ENCODE data around the gene KCNMA1. TPM values are rescaled to one million over a fixed set of nuclear protein-coding genes. Genes with fewer than 3 reads are reported as not detected.

KCNMA1 gene
- total RNA-seq, 8 experiments from 2014 or later, result 4.3 to 81.4 (median 17.3) TPM

- ATAC-seq (replicated peaks in 6 of 8), result no peak
- Histone ChIP-seq H3K4me3 (no peak overlapping the region), H3K27ac (no peak overlapping the region), H3K4me1 (replicated peaks in 1 of 2) (peaks cover 5% of the 10 kb centered on the region in 2 donors)
- whole genome bisulfite sequencing, 10 experiments, result 43 to 100% (median 72%) methylated on average over 1 to 2 of the region's 2 CpGs; no CpG with 5 or more reads in 5 of the 10 experiments
- in situ Hi-C loops (cut with MboI; ENCODE audit: low pct_unique_long_range_greater_than_20kb in 2 of 9, low sequenced_read_pairs in 9 of 9, unreplicated experiment in 9 of 9), result no loop called here
Observed at GRCh38 chr10:77220150-77220549, 417.5 kb downstream of the KCNMA1 start.

- ATAC-seq (replicated peaks in 6 of 8), result no peak
- Histone ChIP-seq H3K4me1 (replicated peaks in 1 of 2) (peaks cover 2 to 5% of the 10 kb centered on the region in 2 donors), H3K27ac (no peak overlapping the region), H3K4me3 (no peak overlapping the region)
- in situ Hi-C loops (cut with MboI; ENCODE audit: low pct_unique_long_range_greater_than_20kb in 2 of 9, low sequenced_read_pairs in 9 of 9, unreplicated experiment in 9 of 9), result no loop called here
- WGBS, 10 experiments, result 14 to 100% (median 74%) methylated on average over 1 to 3 of the region's 6 CpGs; no CpG with 5 or more reads in 4 of the 10 experiments
Observed at GRCh38 chr10:77219046-77219445, 418.6 kb downstream of the KCNMA1 start.

- in situ Hi-C loops (cut with MboI; ENCODE audit: low pct_unique_long_range_greater_than_20kb in 2 of 9, low sequenced_read_pairs in 9 of 9, unreplicated experiment in 9 of 9), result no loop called here
- no peak overlapping the region for H3K27ac ChIP-seq
- ATAC-seq (replicated peaks in 6 of 8), result no peak
- no peak overlapping the region for H3K4me3 ChIP-seq
- WGBS, 10 experiments, result 40 to 100% (median 65%) methylated on average over 1 of the region's 1 CpG; no CpG with 5 or more reads in 4 of the 10 experiments
- no peaks in the 10 kb centered on the region for H3K4me1 ChIP-seq (replicated peaks in 1 of 2)
Observed at GRCh38 chr10:77214799-77215198, 422.8 kb downstream of the KCNMA1 start.

- in situ Hi-C loops (cut with MboI; ENCODE audit: low pct_unique_long_range_greater_than_20kb in 2 of 9, low sequenced_read_pairs in 9 of 9, unreplicated experiment in 9 of 9), result no loop called here
- ATAC-seq (replicated peaks in 6 of 8), result no peak
- WGBS, 10 experiments, result 43 to 100% (median 91%) methylated on average over 2 to 5 of the region's 5 CpGs
- no peak overlapping the region for H3K4me3 ChIP-seq
- H3K27ac ChIP-seq, result no peak overlapping the region
- no peaks in the 10 kb centered on the region for H3K4me1 ChIP-seq (replicated peaks in 1 of 2)
Observed at GRCh38 chr10:77212632-77213031, 425.0 kb downstream of the KCNMA1 start.

DNA sequence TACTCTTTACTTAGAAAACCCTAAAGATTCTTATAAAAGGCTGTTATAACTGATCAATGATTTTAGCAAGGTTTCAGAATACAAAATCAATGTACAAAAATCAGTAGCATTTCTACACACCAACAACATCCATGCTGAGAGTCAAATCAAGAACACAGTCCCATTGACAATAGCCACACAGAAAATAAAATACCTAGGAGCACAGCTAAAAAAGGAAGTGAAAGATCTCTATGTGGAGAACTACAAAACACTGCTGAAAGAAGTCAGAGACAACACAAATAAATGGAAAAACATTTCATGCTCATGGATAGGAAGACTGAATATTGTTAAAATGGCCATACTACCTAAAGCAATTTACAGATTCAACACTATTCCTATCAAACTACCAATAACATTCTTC is 427.0 kb downstream of the KCNMA1 start:
- Histone ChIP-seq H3K4me1 (replicated peaks in 1 of 2) (no peaks in the 10 kb centered on the region), H3K27ac (no peak overlapping the region), H3K4me3 (no peak overlapping the region)
- no peak for ATAC-seq (replicated peaks in 6 of 8)
- in situ Hi-C loops (cut with MboI; ENCODE audit: low pct_unique_long_range_greater_than_20kb in 2 of 9, low sequenced_read_pairs in 9 of 9, unreplicated experiment in 9 of 9), result no loop called here

- Histone ChIP-seq H3K4me3 (no peak overlapping the region), H3K4me1 (replicated peaks in 1 of 2) (no peaks in the 10 kb centered on the region), H3K27ac (no peak overlapping the region)
- ATAC-seq (replicated peaks in 6 of 8), result no peak
- in situ Hi-C loops (cut with MboI; ENCODE audit: low pct_unique_long_range_greater_than_20kb in 2 of 9, low sequenced_read_pairs in 9 of 9, unreplicated experiment in 9 of 9), result no loop called here
- WGBS, 10 experiments, result 73 to 100% (median 82%) methylated on average over 1 to 2 of the region's 2 CpGs; no CpG with 5 or more reads in 6 of the 10 experiments
Observed at GRCh38 chr10:77208684-77209256, 428.8 kb downstream of the KCNMA1 start.

DNA sequence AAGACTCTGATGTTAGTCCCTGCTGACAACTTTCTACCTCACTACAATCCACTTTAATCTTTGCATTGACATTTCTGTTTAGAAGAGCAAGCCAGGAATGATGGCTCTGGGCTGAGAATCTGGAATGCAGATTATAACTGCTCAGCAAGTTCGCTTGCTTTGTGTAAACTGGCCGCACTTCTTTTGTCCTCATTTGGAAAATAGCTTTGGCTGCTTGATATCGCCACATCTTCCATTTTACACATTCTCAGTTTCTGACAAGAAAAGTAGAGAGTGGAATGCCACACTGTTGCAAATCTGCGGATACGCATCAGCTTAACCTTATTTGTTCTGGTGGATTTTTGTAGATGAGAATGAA is 429.8 kb downstream of the KCNMA1 start:
- WGBS, 10 experiments, result 50 to 100% (median 95%) methylated on average over 2 to 5 of the region's 5 CpGs; no CpG with 5 or more reads in 3 of the 10 experiments
- H3K4me3 ChIP-seq, result no peak overlapping the region

GRCh38 chr10:77207182-77207827 is 430.3 kb downstream of the KCNMA1 start:
- H3K4me3 ChIP-seq, result no peak overlapping the region
- in situ Hi-C loops (cut with MboI; ENCODE audit: low pct_unique_long_range_greater_than_20kb in 2 of 9, low sequenced_read_pairs in 9 of 9, unreplicated experiment in 9 of 9), result no loop called here
- ATAC-seq (replicated peaks in 6 of 8), result no peak
- WGBS, 10 experiments, result 70 to 97% (median 80%) methylated on average over 1 to 4 of the region's 4 CpGs; no CpG with 5 or more reads in 1 of the 10 experiments
- H3K4me1 ChIP-seq (replicated peaks in 1 of 2), result no peaks in the 10 kb centered on the region
- H3K27ac ChIP-seq, result no peak overlapping the region

More for the DNA sequence above, 429.8 kb downstream of the KCNMA1 start:
- no peak overlapping the region for H3K27ac ChIP-seq
- peak in 1 of 8 experiments; percentile 20 for ATAC-seq (replicated peaks in 6 of 8)
- H3K4me1 ChIP-seq (replicated peaks in 1 of 2), result no peaks in the 10 kb centered on the region
- in situ Hi-C loops (cut with MboI; ENCODE audit: low pct_unique_long_range_greater_than_20kb in 2 of 9, low sequenced_read_pairs in 9 of 9, unreplicated experiment in 9 of 9), result no loop called here

GRCh38 chr10:77205135-77205534 is 432.5 kb downstream of the KCNMA1 start:
- in situ Hi-C loops (cut with MboI; ENCODE audit: low pct_unique_long_range_greater_than_20kb in 2 of 9, low sequenced_read_pairs in 9 of 9, unreplicated experiment in 9 of 9), result no loop called here
- 40 to 100% (median 73%) methylated on average over 1 to 2 of the region's 2 CpGs; no CpG with 5 or more reads in 1 of the 10 experiments for WGBS, 10 experiments
- ATAC-seq (replicated peaks in 6 of 8), result no peak
- H3K4me3 ChIP-seq, result no peak overlapping the region
- H3K4me1 ChIP-seq (replicated peaks in 1 of 2), result peaks cover 0 to 7% of the 10 kb centered on the region in 2 donors
- H3K27ac ChIP-seq, result no peak overlapping the region

- in situ Hi-C loops (cut with MboI; ENCODE audit: low pct_unique_long_range_greater_than_20kb in 2 of 9, low sequenced_read_pairs in 9 of 9, unreplicated experiment in 9 of 9), result no loop called here
- no peak overlapping the region for H3K27ac ChIP-seq
- WGBS, 10 experiments, result 17 to 80% (median 47%) methylated on average over 1 to 2 of the region's 2 CpGs; no CpG with 5 or more reads in 3 of the 10 experiments
- H3K4me1 ChIP-seq (replicated peaks in 1 of 2), result peaks cover 0 to 7% of the 10 kb centered on the region in 2 donors
- H3K4me3 ChIP-seq, result no peak overlapping the region
- no peak for ATAC-seq (replicated peaks in 6 of 8)
Observed at GRCh38 chr10:77204171-77204570, 433.4 kb downstream of the KCNMA1 start.

DNA sequence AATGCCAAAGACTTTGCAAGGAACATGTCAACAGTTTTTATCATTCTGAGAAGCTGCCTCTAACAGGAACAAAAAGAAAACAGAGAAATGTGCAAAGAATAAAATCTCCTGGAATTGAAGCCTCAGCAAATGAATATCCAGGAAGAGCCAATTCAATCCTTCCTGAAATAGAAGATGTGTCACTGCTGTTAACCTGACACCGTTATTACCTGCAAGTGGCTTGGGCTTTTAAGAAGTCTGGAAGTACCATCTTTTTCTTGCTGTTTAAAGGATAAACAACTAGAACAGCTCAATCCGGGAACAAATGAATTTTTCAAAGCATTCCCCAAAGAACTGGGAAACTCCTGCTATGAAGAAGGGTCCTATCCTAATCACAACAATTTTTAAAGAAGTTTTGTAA is 434.8 kb downstream of the KCNMA1 start:
- in situ Hi-C loops (cut with MboI; ENCODE audit: low pct_unique_long_range_greater_than_20kb in 2 of 9, low sequenced_read_pairs in 9 of 9, unreplicated experiment in 9 of 9), result no loop called here
- ATAC-seq (replicated peaks in 6 of 8), result no peak
- peaks cover 0 to 7% of the 10 kb centered on the region in 2 donors for H3K4me1 ChIP-seq (replicated peaks in 1 of 2)
- 0 to 83% (median 49%) methylated on average over 1 to 2 of the region's 2 CpGs; no CpG with 5 or more reads in 1 of the 10 experiments for WGBS, 10 experiments
- no peak overlapping the region for H3K27ac ChIP-seq
- no peak overlapping the region for H3K4me3 ChIP-seq

DNA sequence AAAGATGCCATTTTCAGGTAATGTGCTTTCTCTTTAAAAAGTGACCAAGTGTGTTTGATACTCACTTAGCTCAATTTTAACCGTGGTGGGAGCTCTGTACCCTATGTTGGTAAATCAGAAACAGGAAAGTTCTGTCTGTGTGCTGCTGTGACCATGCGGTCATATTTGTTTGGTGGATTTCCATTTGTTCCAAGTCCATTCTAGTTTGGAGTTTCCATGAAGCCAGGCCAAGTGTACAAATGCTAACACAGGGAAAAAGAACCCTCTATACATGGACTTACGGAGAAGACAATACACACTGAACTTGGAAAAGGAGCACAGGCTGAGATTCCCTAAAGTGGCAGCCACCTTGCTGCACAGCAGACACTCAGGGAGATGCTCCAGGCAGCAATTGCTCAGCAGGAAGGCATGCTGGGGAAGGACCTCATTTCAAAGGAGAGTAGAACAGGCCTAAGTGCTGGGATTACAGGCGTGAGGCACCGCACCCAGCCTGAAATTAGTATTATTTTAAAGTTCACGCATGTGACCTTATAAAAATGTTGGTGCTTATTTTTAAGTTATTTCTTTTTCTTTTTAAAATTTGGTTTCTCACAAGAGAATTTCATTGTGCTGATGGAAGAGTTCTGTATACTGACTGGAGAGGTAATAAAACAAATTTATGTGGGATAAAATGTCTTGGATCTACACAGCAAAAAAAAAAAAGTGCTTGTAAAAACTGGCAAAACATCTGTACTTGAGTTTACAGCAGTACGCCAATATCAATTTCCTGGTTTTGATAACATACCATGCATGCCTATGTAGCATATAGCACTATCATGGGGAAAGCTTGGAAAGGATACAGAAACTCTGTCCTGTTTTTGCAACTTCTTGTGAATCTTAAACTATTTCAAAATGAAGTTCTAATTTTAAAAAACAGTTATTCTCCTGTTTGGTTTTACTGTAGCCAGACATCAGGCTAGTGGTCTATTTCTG is 436.2 kb downstream of the KCNMA1 start:
- no peak overlapping the region for H3K4me3 ChIP-seq
- in situ Hi-C loops (cut with MboI; ENCODE audit: low pct_unique_long_range_greater_than_20kb in 2 of 9, low sequenced_read_pairs in 9 of 9, unreplicated experiment in 9 of 9), result no loop called here
- H3K4me1 ChIP-seq (replicated peaks in 1 of 2), result peaks cover 0 to 7% of the 10 kb centered on the region in 2 donors
- WGBS, 10 experiments, result 77 to 100% (median 85%) methylated on average over 1 to 6 of the region's 7 CpGs
- no peak overlapping the region for H3K27ac ChIP-seq
- peak in 1 of 8 experiments; percentile 18 for ATAC-seq (replicated peaks in 6 of 8)

DNA sequence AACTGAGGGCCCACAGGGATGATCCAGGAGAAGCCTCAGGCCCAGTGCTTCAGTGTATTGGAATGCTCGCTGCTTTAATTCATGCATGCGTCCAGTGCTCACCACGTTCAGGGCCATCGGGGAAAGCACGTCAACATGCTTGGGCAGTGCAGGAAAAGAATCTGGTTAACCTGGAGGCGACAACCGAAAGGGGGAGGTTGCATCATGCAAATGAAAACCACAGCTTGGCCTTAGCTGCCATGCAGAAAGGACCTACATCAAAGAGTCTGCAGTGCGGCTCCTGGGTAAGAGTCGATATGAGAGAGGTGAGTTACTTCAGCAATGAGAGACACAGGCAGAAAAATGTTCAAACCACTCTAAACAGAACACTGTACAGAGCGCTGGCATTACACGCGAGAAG is 440.1 kb downstream of the KCNMA1 start:
- in situ Hi-C loops (cut with MboI; ENCODE audit: low pct_unique_long_range_greater_than_20kb in 2 of 9, low sequenced_read_pairs in 9 of 9, unreplicated experiment in 9 of 9), result no loop called here
- Histone ChIP-seq H3K4me1 (replicated peaks in 1 of 2) (peaks cover 0 to 7% of the 10 kb centered on the region in 2 donors), H3K4me3 (no peak overlapping the region), H3K27ac (no peak overlapping the region)
- no peak for ATAC-seq (replicated peaks in 6 of 8)
- 72 to 95% (median 81%) methylated on average over 2 to 9 of the region's 12 CpGs; no CpG with 5 or more reads in 1 of the 10 experiments for WGBS, 10 experiments
